Esophagus muscularis mucosa (tissue), 4 donors: ENCODE results near the gene GDE1. TPM values are rescaled to one million over a fixed set of nuclear protein-coding genes. Genes with fewer than 3 reads are reported as not detected.

Experiments used
- DNase-seq: peaks from one replicate; pipeline ENCODE4 v3.0.0-alpha.2; 2017; ENCODE audit errors: extremely low spot score
- H3K27ac ChIP-seq, 4 donors: fragments of 200-600 bp; sonication (generic); replicated peaks in 1 of 4; 1 replicate in 3 of 4; 2 replicates in 1 of 4; pipeline ENCODE4 v1.5.1; 2016 to 2019; ENCODE audit warnings: mild to moderate bottlenecking in 1 of 4
- H3K27me3 ChIP-seq, 4 donors: fragments of 200-600 bp; sonication (generic); one replicate each; pipeline versions ENCODE4 v1.5.1 to v1.6.0; 2016 to 2019
- H3K36me3 ChIP-seq, 4 donors: fragments of 200-600 bp; sonication (generic); one replicate each; pipeline ENCODE4 v1.5.1; 2016 to 2019
- H3K4me1 ChIP-seq, 4 donors: fragments of 200-600 bp; sonication (generic); one replicate each; pipeline ENCODE4 v1.5.1; 2016 to 2019
- H3K4me3 ChIP-seq, 4 donors: fragments of 200-600 bp; sonication (generic); 1 replicate in 2 of 4; 2 replicates in 2 of 4; pipeline ENCODE4 v1.5.1; 2016 to 2019; ENCODE audit warnings: mild to moderate bottlenecking in 4 of 4, moderate library complexity in 1 of 4
- H3K9me3 ChIP-seq, 4 donors: fragments of 200-600 bp; sonication (generic); 1 replicate in 3 of 4; 2 replicates in 1 of 4; pipeline ENCODE4 v1.5.1; 2016 to 2019
- CTCF ChIP-seq, 3 experiments: fragments of 200-600 bp in 2 of 3; fragments of 450-650 bp in 1 of 3; sonication (generic) in 2 of 3; IDR thresholded peaks; one replicate each; pipeline ENCODE4 v1.5.1; 2017 to 2019; ENCODE audit warnings: antibody characterized with exemption in 3 of 3, mild to moderate bottlenecking in 2 of 3, moderate library complexity in 1 of 3
- EP300 ChIP-seq: sonication (generic); formaldehyde crosslinking; IDR thresholded peaks from one replicate; pipeline ENCODE4 v1.6.1; 2017; ENCODE audit warnings: antibody characterized with exemption
- POLR2A ChIP-seq: fragments of 450-650 bp; IDR thresholded peaks from one replicate; pipeline ENCODE4 v1.6.1; 2017; ENCODE audit warnings: antibody characterized with exemption, moderate library complexity, mild to moderate bottlenecking, low read depth
- POLR2AphosphoS5 ChIP-seq, 2 donors: sonication (generic); formaldehyde crosslinking; IDR thresholded peaks; one replicate each; pipeline ENCODE4 v1.6.1; 2017; ENCODE audit warnings: antibody characterized with exemption in 2 of 2
- WGBS: methylation state at CpG from one replicate; pipeline ENCODE4 v1.1.5; 2018; 5-methylcytosine and 5-hydroxymethylcytosine counted together
- intact Hi-C: fragments of 100-400 bp; cut with DNase I; formaldehyde crosslinking; loops from one replicate; pipeline ENCODE4 v1.15.1; 2023
- total RNA-seq, 4 donors: library from RNA; depleted of rRNA; stranded (reverse); fragments of >200 nt; gene quantifications; one replicate each; pipeline versions ENCODE4 v1.1.0 to v1.2.1, GENCODE V29; 2016

Gene GDE1
- total RNA-seq, 4 donors from 2014 or later, result 90.9 to 124 (median 109) TPM

GRCh38 chr16:19485611-19486010, 36.3 kb downstream of the GDE1 start:
- Histone ChIP-seq H3K4me1 (no peaks in the 10 kb centered on the region), H3K4me3 (no peak overlapping the region), H3K27me3 (no peaks in the 10 kb centered on the region), H3K36me3 (no peaks in the 10 kb centered on the region), H3K9me3 (no peaks in the 10 kb centered on the region), H3K27ac (no peak overlapping the region)
- TF ChIP-seq POLR2AphosphoS5 (IDR thresholded peaks at IDR 0.05) (no peak), EP300 (no peak), POLR2A (no peak), CTCF (IDR thresholded peaks at IDR 0.05) (no peak)
- DNase-seq, result no peak
- WGBS, result 92% methylated on average over 5 of the region's 5 CpGs
- intact Hi-C loops, result no loop called here

- Histone ChIP-seq H3K36me3 (no peaks in the 10 kb centered on the region), H3K4me1 (no peaks in the 10 kb centered on the region), H3K27me3 (peaks cover 0 to 7% (median 0%) of the 10 kb centered on the region in 4 donors), H3K4me3 (no peak overlapping the region), H3K27ac (no peak overlapping the region), H3K9me3 (no peaks in the 10 kb centered on the region)
- no peak for DNase-seq
- WGBS, result 91% methylated on average over 3 of the region's 3 CpGs
- intact Hi-C loops, result no loop called here
- TF ChIP-seq EP300 (no peak), CTCF (IDR thresholded peaks at IDR 0.05) (no peak), POLR2AphosphoS5 (IDR thresholded peaks at IDR 0.05) (no peak), POLR2A (no peak)
These were observed 37.8 kb downstream of the GDE1 start for GRCh38 chr16:19484096-19484495.

- H3K27ac ChIP-seq, result no peak overlapping the region
- no peak overlapping the region for H3K4me3 ChIP-seq
- no peak for DNase-seq
- TF ChIP-seq POLR2A (no peak), POLR2AphosphoS5 (IDR thresholded peaks at IDR 0.05) (no peak), EP300 (no peak), CTCF (IDR thresholded peaks at IDR 0.05) (no peak)
- intact Hi-C loops, result no loop called here
- H3K4me1 ChIP-seq, result no peaks in the 10 kb centered on the region
- H3K27me3 ChIP-seq, result peaks cover 0 to 7% (median 0%) of the 10 kb centered on the region in 4 donors
- no peaks in the 10 kb centered on the region for H3K36me3 ChIP-seq
- no peaks in the 10 kb centered on the region for H3K9me3 ChIP-seq
- WGBS, result 83% methylated on average over 1 of the region's 1 CpG
These were observed 39.6 kb downstream of the GDE1 start for GRCh38 chr16:19482291-19482690.

- 92% methylated on average over 5 of the region's 5 CpGs for WGBS
- no peak for DNase-seq
- intact Hi-C loops, result no loop called here
These were observed 40.1 kb downstream of the GDE1 start for GRCh38 chr16:19481769-19482168.

More at GRCh38 chr16:19481769-19482168, 40.1 kb downstream of the GDE1 start:
- H3K27me3 ChIP-seq, result peaks cover 0 to 7% (median 0%) of the 10 kb centered on the region in 4 donors
- H3K27ac ChIP-seq, result no peak overlapping the region
- no peak for TF ChIP-seq POLR2A
- no peak for TF ChIP-seq POLR2AphosphoS5 (IDR thresholded peaks at IDR 0.05)
- no peak for TF ChIP-seq CTCF (IDR thresholded peaks at IDR 0.05)
- no peak for TF ChIP-seq EP300
- H3K4me1 ChIP-seq, result no peaks in the 10 kb centered on the region
- no peak overlapping the region for H3K4me3 ChIP-seq
- H3K9me3 ChIP-seq, result no peaks in the 10 kb centered on the region
- no peaks in the 10 kb centered on the region for H3K36me3 ChIP-seq
